MM.1S (cell line): ENCODE measurements around the gene HOXD11.

Source experiments
- DNase-seq: peaks from one replicate; pipeline ENCODE4 v3.0.0-alpha.2; 2015
- H2AFZ ChIP-seq: fragments of 300-600 bp; sonication (generic); 2 replicates; pipeline ENCODE4 v1.6.0; 2016; ENCODE audit warnings: antibody characterized with exemption, low read length
- H3F3A ChIP-seq: fragments of 300-600 bp; sonication (generic); 2 replicates; pipeline ENCODE4 v1.6.1; 2016; ENCODE audit warnings: mild to moderate bottlenecking, antibody characterized with exemption, low read length, moderate library complexity, mixed read lengths; ENCODE audit not compliant: insufficient read depth
- H3K27ac ChIP-seq: fragments of 300-600 bp; sonication (generic); 2 replicates; pipeline ENCODE4 v1.5.1; 2016; ENCODE audit warnings: mild to moderate bottlenecking, low read length
- H3K27me3 ChIP-seq: fragments of 300-600 bp; sonication (generic); replicated peaks from 2 replicates; pipeline ENCODE4 v1.6.0; 2016; ENCODE audit warnings: low read length; ENCODE audit not compliant: insufficient read depth
- H3K36me3 ChIP-seq: fragments of 300-600 bp; sonication (generic); replicated peaks from 2 replicates; pipeline ENCODE4 v1.6.1; 2016; ENCODE audit warnings: mild to moderate bottlenecking, low read length, mixed read lengths; ENCODE audit not compliant: insufficient read depth
- H3K4me1 ChIP-seq: fragments of 300-600 bp; sonication (generic); 2 replicates; pipeline ENCODE4 v1.6.1; 2016; ENCODE audit warnings: low read length, mixed read lengths
- H3K4me2 ChIP-seq: fragments of 300-600 bp; sonication (generic); 2 replicates; pipeline ENCODE4 v1.6.0; 2016; ENCODE audit warnings: low read depth, low read length
- H3K4me3 ChIP-seq: fragments of 300-600 bp; sonication (generic); 2 replicates; pipeline ENCODE4 v1.5.1; 2016; ENCODE audit warnings: low read length, mixed read lengths
- H3K79me2 ChIP-seq: fragments of 300-600 bp; sonication (generic); 2 replicates; pipeline ENCODE4 v1.6.1; 2016; ENCODE audit warnings: mixed run types, low read length, mixed read lengths
- H3K9ac ChIP-seq: fragments of 300-600 bp; sonication (generic); 2 replicates; pipeline ENCODE4 v1.6.1; 2016; ENCODE audit warnings: low read length, mixed read lengths
- H3K9me2 ChIP-seq: fragments of 300-600 bp; sonication (generic); replicated peaks from 2 replicates; pipeline ENCODE4 v1.6.1; 2016; ENCODE audit warnings: mild to moderate bottlenecking, low read length, mixed read lengths; ENCODE audit not compliant: insufficient read depth
- H3K9me3 ChIP-seq: fragments of 300-600 bp; sonication (generic); replicated peaks from 2 replicates; pipeline ENCODE4 v1.6.1; 2016; ENCODE audit warnings: mild to moderate bottlenecking, low read length, mixed read lengths; ENCODE audit not compliant: insufficient read depth
- H4K20me1 ChIP-seq: fragments of 300-600 bp; sonication (generic); 2 replicates; pipeline ENCODE4 v1.6.1; 2016; ENCODE audit warnings: mild to moderate bottlenecking, low read length, moderate library complexity, mixed read lengths; ENCODE audit not compliant: insufficient read depth
- CTCF ChIP-seq: fragments of 300-600 bp; sonication (generic); IDR thresholded peaks from 2 replicates; pipeline ENCODE4 v1.5.1; 2016; ENCODE audit warnings: antibody characterized with exemption, low read length, mixed read lengths
- EZH2 ChIP-seq: fragments of 300-600 bp; sonication (generic); optimal IDR thresholded peaks from 2 replicates; pipeline ENCODE3; 2017; ENCODE audit warnings: low read depth, mild to moderate bottlenecking, antibody characterized with exemption, low read length, mixed read lengths
- EZH2phosphoT487 ChIP-seq: fragments of 300-600 bp; sonication (generic); IDR thresholded peaks from 2 replicates; pipeline ENCODE4 v1.6.1; 2018; ENCODE audit warnings: antibody characterized with exemption, low read length

Gene HOXD11

GRCh38 chr2:176147210-176147799 lies 40.2 kb downstream of the HOXD11 start:
- no peak overlapping the region for H2AFZ ChIP-seq
- peaks cover 15% of the 10 kb centered on the region for H3K27me3 ChIP-seq
- no peaks in the 10 kb centered on the region for H3K36me3 ChIP-seq
- H3K4me1 ChIP-seq, result no peaks in the 10 kb centered on the region
- DNase-seq, result no peak
- no peaks in the 10 kb centered on the region for H3K9me2 ChIP-seq
- H3K4me2 ChIP-seq, result no peak overlapping the region
- H4K20me1 ChIP-seq, result no peaks in the 10 kb centered on the region
- H3K27ac ChIP-seq, result no peak overlapping the region
- H3K4me3 ChIP-seq, result no peak overlapping the region
- TF ChIP-seq CTCF, result no peak
- TF ChIP-seq EZH2phosphoT487, result no peak
- no peak for TF ChIP-seq EZH2
- no peaks in the 10 kb centered on the region for H3K9me3 ChIP-seq
- no peaks in the 10 kb centered on the region for H3K79me2 ChIP-seq
- H3K9ac ChIP-seq, result no peak overlapping the region
- H3F3A ChIP-seq, result no peaks in the 10 kb centered on the region

GRCh38 chr2:176147800-176148496 lies 40.9 kb downstream of the HOXD11 start:
- Histone ChIP-seq H4K20me1 (no peaks in the 10 kb centered on the region), H2AFZ (no peak overlapping the region), H3K9ac (no peak overlapping the region), H3K4me3 (no peak overlapping the region), H3K9me3 (no peaks in the 10 kb centered on the region), H3K4me2 (no peak overlapping the region), H3K9me2 (no peaks in the 10 kb centered on the region), H3K4me1 (no peaks in the 10 kb centered on the region), H3F3A (no peaks in the 10 kb centered on the region), H3K79me2 (no peaks in the 10 kb centered on the region), H3K27ac (no peak overlapping the region), H3K36me3 (no peaks in the 10 kb centered on the region), H3K27me3 (peaks cover 15% of the 10 kb centered on the region)
- DNase-seq, result no peak
- TF ChIP-seq EZH2phosphoT487, result no peak
- TF ChIP-seq EZH2, result no peak
- TF ChIP-seq CTCF, result no peak

GRCh38 chr2:176148751-176149421 lies 41.8 kb downstream of the HOXD11 start:
- H3K79me2 ChIP-seq, result no peaks in the 10 kb centered on the region
- no peak overlapping the region for H3K27ac ChIP-seq
- no peaks in the 10 kb centered on the region for H4K20me1 ChIP-seq
- H3K9me3 ChIP-seq, result no peaks in the 10 kb centered on the region
- H2AFZ ChIP-seq, result no peak overlapping the region
- no peak for DNase-seq
- no peaks in the 10 kb centered on the region for H3K9me2 ChIP-seq
- no peak overlapping the region for H3K9ac ChIP-seq
- peaks cover 15% of the 10 kb centered on the region for H3K27me3 ChIP-seq
- no peaks in the 10 kb centered on the region for H3F3A ChIP-seq
- H3K4me2 ChIP-seq, result no peak overlapping the region
- H3K4me1 ChIP-seq, result no peaks in the 10 kb centered on the region
- no peaks in the 10 kb centered on the region for H3K36me3 ChIP-seq
- no peak overlapping the region for H3K4me3 ChIP-seq
- no peak for TF ChIP-seq EZH2phosphoT487
- TF ChIP-seq EZH2, result no peak
- TF ChIP-seq CTCF, result no peak
